GM21619 (cell line): ENCODE results near the gene SPACA4.
"Not testable (repeated sequence)": the region's sequence is repeated elsewhere in the genome, so short reads cannot be mapped to it uniquely, and the experiment has no call there.

Experiments used
- ATAC-seq: cut with Tn5 transposase; IDR thresholded peaks from one replicate; pipeline ENCODE4 v1.9.1; 2021; ENCODE audit not compliant: unreplicated experiment

SPACA4 gene

DNA sequence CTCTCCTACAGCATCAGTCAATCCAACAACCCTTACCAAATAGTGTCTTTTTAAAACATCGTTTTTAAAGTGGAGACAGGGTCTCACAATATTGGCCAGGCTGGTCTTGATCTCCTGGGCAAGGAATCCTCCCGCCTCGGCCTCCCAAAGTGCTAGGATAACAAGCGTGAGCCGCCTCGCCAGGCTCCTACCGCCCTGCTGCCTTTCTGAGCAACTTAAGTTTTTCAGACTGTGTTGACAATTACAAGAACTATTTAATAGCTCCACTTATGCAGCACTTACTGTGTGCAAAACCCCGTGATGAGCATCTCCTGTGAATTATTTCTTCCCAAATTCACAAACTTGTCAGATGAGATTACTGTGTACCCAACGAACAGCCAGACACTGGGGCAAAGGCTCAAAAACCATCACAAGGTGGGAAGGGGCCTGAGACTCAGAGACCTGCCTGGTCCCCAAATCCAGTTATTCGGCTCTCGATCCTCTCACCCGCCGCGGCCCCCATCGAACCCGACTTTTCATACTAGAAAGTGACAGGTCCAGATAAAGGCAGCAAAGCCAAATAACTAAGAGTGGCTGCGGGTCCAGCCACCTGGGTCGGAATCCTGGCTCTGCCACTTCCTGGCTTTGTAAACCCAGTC lies 11.9 kb downstream of the SPACA4 start:
- ATAC-seq: no peak

DNA sequence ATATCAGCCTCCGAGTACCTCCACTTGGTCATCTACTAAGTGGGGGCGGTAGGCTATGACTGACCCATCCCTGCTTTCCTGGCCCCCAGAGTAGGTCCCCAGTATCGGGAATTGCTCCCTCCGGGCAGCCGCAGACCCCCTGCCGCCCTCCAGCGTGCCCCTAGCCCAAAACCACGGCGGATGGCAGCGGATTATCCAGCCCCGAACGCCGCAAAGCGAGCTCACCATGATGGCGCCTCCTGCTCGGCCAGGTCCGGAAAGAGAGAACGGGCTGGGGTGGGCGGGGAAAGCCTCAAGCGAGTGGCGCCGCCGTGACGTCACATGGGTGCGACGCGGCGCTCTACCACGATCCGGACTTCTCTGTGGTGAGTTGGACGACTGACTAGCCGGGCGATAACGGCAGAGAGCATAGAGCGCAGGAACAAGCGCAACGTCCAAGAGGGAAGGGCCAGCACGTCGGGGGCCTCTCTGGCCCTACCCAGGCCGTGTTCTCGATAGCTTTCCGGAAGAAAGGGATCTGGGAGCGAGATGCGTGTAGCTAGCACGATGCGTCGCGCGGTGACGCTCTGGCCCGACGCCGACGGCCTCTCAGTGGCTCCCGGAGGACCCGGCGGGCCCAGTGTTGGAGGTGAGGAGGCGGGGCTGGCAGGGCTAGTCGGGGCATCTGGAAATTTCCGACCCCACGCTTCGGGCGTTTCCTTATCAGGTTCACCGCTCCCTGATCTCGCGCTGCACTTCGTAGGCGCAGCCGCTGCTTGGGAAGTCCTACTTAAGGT lies 12.6 kb downstream of the SPACA4 start, which contains the start of the genes RPL18 and SPHK2:
RPL18 (minus strand) TSS at position 263 of the 776 bp plus-strand sequence; CDS start at position 228, 35 bp downstream.
SPHK2 (plus strand) TSS at position 591 of the 776 bp plus-strand sequence. CDS start 1,009 bp downstream, outside the sequence.
- ATAC-seq: peak; percentile 79

DNA sequence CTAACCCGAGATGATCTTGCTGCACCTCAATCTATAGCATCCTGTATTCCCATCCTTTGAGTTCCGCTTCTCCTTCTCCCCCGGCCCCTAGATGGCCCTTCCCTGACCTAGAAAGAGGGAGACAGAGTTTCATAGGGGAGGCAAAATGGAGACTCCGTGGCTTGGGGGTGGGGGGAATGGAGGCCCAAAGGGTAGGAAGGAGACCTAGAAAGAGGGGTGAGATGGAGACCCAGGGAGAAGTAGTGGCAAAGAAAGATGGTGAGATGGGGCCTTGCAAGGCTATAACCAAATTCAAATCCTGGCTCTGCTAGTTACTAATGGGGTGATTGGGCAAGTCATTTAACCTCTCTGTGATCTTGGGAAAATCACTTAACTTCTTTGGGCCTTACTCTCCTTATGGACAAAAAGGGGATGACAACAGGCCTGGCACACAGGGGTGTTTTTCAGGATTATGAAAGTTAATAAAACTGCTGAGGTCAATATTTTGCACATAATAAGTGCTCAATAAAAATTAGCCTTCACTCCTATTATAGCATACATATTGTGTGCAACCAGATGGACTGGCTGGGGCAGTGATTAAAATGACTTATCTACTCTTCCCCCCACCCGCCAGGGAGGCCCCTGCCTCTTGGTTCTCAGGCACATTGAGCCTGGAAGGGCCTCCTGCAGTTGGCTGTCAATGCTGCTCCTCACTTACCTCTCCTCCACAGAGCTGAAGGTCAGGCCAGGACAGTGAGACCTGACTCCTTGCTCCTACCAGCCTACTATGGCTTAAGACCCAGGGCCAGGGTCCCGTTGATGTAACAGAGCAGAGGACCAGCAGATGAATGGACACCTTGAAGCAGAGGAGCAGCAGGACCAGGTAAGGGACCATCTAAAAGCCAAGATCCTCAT lies 13.4 kb downstream of the SPACA4 start:
- no peak for ATAC-seq

DNA sequence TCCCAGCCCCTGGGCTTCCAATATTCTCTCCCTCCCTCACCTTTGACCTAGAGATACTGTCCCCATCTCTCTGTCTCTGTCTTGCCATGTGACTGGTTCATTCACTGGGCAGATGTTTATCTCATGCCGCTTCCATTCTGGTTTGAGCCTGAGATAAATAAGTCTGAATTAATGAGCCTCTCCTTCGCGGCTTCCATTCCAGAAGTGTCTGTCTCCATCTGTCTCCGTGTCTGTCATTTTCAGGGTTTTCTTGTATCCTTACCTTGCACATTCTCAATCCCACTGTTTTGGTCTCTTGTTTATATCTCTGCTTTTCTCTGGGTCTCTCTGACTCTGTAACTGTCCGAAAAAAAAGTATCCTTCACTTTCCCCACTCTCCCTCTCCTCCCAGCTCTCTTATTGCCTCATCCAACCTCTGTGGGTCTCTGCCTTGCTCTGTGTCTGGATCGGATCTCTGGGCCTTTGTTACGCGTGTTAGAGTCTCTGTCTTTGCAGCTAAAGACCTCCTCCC lies 17.1 kb downstream of the SPACA4 start:
- no peak for ATAC-seq

DNA sequence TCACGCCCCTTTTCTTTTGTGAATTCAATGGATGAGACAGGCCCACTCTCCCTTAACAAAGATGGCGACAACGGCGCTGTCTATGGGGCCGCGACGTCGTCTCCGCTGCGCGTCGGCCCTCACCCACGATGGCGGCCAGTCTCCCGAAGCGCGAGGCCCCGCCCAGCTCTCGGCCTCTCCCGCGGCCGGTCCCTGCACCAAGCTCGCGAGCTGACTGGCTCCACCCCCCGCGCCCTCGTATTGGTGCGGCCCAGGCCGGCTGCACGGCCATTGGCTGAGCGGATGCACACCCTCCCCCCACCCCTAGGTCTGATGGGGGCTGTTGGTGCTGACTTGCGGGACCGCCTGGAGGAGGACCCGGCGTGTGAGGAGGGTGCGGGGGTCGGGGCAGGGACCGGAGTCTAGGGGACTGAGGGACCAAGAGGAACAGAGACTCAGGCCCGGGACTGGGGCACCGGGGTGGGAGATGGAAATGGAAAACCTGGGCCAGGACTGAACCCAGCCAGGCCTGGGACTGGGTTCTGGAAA lies 17.6 kb downstream of the SPACA4 start:
- peak; percentile 53 for ATAC-seq

DNA sequence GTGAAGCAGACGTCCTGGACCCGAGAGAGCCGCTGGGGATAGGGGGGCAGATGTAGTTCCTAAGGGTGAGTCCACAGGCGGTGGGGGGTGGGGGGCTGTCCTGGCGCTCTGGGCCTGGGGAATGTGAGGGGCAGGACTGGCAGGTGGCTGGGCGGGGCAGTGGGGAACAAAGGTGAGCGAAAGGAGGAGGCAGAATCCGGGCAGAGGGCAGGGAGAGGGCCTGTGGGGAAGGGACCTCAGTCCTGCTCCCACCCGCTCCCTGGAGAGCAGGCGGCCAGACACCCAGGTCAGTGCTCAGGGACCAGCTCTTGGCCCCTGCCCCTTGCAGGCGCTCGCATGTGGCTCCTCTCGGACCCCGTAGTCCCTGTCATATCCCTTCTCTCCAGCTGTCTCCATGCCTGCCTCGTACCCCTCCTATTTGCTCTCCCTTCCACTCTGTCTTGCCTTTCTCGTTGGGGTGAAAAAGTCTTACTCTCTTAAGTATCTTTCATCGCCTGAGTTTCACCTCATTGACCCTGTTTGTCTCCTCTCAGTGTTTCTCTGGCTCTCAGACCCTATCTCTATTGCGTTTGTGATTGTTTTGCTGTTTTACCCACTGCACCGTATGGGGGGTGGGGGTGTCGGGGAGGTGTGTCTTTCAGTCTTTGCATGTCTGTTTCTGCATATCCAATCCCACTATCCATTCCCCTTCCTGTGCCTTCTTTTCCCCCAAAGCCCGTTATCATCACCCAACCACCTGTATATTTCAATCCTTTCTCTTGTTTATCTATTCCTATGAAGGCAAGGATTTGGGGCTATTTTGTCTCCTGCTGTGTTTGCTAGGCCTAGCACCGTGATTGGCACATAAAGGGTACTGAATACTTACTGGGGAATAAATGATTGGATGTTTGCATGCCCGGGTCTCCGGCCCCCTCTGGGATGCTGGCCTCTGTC lies 18.5 kb downstream of the SPACA4 start:
- no peak for ATAC-seq

DNA sequence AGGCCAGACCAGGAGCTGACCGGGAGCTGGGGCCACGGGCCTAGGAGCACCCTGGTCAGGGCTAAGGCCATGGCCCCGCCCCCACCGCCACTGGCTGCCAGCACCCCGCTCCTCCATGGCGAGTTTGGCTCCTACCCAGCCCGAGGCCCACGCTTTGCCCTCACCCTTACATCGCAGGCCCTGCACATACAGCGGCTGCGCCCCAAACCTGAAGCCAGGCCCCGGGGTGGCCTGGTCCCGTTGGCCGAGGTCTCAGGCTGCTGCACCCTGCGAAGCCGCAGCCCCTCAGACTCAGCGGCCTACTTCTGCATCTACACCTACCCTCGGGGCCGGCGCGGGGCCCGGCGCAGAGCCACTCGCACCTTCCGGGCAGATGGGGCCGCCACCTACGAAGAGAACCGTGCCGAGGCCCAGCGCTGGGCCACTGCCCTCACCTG lies 19.4 kb downstream of the SPACA4 start:
- ATAC-seq: no peak

DNA sequence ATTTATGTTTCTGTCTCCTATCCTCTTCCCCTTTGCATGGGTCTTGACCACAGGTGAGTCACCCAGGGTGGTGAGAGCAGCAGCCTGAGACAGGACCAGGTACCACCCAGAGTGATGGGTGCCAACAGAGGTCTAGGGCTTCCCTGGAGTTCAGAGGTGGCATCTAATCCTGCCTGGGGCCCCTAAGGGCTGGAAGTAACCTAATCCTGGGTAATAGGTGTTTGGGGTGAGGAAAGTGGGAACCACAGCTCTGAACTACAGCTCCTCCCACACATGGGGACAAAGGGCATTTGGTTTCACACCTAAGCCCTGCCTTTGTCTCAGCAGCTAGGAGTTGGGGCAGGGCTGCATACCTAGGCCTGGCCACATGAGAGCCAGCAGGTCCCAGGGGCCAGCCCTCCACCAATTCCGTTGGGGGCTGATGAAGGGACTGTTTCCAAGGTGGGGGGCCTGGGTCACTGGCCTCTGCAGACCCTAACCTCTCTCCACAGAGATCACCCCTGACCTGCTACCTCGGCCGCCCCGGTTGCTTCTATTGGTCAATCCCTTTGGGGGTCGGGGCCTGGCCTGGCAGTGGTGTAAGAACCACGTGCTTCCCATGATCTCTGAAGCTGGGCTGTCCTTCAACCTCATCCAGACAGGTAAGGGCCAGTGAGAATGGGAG lies 20.8 kb downstream of the SPACA4 start:
- ATAC-seq: no peak

DNA sequence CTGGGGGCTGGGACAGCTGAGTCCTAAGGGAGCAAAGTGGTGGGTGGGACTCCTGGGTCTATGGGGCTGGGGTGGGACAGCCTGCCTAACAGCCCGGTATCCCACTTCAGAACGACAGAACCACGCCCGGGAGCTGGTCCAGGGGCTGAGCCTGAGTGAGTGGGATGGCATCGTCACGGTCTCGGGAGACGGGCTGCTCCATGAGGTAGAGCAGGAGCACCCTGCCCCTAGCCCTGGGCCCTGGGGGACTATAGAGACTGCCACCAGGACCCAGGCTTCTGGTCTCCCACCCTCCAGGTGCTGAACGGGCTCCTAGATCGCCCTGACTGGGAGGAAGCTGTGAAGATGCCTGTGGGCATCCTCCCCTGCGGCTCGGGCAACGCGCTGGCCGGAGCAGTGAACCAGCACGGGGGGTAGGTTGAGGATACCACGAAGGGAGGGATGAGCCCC lies 21.3 kb downstream of the SPACA4 start:
- no peak for ATAC-seq

DNA sequence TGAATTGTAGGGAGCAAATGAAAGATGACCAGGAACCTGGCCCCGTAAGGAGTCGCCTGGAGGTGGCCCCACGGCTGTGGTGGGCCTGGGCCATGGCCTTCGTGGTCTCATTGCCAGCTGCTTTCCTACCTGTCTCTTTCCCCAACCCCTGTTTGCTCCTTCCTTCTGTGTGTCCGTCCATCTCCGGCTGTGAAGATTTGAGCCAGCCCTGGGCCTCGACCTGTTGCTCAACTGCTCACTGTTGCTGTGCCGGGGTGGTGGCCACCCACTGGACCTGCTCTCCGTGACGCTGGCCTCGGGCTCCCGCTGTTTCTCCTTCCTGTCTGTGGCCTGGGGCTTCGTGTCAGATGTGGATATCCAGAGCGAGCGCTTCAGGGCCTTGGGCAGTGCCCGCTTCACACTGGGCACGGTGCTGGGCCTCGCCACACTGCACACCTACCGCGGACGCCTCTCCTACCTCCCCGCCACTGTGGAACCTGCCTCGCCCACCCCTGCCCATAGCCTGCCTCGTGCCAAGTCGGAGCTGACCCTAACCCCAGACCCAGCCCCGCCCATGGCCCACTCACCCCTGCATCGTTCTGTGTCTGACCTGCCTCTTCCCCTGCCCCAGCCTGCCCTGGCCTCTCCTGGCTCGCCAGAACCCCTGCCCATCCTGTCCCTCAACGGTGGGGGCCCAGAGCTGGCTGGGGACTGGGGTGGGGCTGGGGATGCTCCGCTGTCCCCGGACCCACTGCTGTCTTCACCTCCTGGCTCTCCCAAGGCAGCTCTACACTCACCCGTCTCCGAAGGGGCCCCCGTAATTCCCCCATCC lies 22.1 kb downstream of the SPACA4 start:
- no peak for ATAC-seq

DNA sequence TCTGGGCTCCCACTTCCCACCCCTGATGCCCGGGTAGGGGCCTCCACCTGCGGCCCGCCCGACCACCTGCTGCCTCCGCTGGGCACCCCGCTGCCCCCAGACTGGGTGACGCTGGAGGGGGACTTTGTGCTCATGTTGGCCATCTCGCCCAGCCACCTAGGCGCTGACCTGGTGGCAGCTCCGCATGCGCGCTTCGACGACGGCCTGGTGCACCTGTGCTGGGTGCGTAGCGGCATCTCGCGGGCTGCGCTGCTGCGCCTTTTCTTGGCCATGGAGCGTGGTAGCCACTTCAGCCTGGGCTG lies 22.7 kb downstream of the SPACA4 start:
- ATAC-seq: no peak

DNA sequence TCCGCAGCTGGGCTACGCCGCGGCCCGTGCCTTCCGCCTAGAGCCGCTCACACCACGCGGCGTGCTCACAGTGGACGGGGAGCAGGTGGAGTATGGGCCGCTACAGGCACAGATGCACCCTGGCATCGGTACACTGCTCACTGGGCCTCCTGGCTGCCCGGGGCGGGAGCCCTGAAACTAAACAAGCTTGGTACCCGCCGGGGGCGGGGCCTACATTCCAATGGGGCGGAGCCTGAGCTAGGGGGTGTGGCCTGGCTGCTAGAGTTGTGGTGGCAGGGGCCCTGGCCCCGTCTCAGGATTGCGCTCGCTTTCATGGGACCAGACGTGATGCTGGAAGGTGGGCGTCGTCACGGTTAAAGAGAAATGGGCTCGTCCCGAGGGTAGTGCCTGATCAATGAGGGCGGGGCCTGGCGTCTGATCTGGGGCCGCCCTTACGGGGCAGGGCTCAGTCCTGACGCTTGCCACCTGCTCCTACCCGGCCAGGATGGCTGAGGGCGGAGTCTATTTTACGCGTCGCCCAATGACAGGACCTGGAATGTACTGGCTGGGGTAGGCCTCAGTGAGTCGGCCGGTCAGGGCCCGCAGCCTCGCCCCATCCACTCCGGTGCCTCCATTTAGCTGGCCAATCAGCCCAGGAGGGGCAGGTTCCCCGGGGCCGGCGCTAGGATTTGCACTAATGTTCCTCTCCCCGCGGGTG lies 23.2 kb downstream of the SPACA4 start:
- ATAC-seq: no peak

DNA sequence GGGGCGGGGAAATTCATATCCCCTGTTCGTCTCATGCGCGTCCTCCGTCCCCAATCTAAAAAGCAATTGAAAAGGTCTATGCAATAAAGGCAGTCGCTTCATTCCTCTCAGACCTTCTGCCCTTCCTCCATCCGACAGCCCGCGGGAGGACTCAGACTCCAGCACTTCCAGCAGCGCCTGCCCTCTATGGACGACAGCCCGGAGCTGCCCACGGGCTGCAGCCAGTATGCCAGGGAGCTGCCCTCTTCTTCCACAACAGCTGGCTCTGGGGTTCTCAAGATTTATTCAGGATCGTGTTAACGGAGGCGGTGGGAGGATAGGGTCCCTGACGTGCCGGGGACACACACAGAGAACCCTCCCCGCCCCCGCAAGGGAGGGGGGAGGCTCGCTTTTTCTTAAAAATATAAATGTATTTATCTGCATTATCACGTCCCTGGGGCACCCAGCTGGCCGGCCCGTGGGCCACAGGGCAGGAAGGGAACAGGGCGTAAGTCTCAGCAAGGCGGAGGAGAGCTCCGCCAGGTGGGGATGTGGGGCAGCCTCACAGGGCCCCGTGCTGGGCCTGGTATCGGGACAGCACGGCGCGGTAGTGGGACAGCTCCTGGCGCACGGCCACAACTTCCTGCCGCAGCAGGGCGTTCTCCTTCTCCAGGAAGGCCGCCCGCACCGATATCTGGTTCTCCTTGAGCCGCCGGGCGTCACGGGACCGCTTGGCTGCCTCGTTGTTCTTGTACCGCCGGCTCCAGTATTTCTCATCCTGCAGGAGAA lies 23.9 kb downstream of the SPACA4 start:
- no peak for ATAC-seq

DNA sequence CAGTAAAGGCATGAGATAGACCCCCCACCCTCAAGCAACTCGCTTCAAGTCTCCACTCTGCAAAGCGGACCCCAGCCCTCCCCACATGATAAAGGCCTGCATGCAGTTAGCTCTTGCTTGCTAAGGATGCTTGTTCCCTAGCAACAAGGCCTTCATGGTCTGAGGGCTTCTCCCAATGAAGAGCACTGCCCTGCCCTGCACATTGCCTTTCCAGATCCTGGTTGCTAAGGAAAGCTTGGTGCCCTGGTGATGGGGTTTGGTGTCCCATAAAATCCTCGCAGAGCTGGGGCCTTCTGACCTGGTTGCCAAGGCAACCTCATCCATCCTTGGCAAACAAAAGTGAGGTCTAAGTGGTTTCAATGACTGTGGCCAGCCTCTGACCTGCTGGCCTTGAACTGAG lies 24.7 kb downstream of the SPACA4 start:
- no peak for ATAC-seq

DNA sequence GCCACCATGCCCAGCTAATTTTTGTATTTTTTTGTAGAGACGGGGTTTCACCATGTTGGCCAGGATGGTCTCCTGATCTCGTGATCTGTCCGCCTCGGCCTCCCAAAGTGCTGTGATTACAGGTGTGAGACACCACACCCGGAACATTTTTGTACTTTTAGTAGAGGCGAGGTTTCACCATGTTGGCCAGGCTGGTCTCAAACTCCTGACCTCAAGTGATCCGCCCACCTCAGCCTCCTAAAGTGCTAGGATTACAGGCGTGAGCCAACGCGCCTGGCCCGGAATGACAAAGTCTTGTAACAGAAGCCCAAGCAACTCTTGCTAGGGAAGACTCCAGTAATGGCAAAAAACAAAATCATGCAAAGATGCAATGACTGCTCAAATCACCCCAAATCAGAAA lies 25.7 kb downstream of the SPACA4 start:
- not testable (repeated sequence) for ATAC-seq

DNA sequence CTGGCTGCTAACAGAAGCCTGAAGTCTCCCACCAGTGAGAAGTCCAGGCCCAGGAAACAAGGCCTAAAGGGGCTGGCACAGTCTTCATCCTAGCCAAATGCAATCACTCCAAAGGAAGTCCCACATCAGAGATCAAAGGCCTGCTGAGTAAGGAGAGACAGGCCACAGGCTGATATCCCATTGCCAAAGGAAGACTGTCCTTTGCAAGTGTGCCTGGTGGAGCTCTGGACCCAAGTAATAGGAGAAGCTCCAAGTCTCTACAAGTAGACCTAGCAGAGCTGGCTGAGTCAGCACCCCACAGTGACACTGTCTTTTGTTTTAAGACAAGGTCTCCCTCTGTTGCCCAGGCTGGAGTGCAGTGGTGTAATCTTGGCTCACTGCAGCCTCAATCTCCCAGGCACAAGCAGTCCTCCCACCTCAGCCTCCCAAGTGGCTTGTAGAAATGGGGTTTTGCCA lies 26.2 kb downstream of the SPACA4 start:
- no peak for ATAC-seq
